Measurements from ENCODE around the gene NR4A3. TPM values are rescaled to one million over a fixed set of nuclear protein-coding genes. Genes with fewer than 3 reads are reported as not detected.

Gene NR4A3
- total RNA-seq, 2 donors from 2014 or later: 15.8 to 19.9 TPM

GRCh38 chr9:99816392-99816791 lies 5.3 kb upstream of the NR4A3 start:
- no peak for DNase-seq (ENCODE audit: low spot score)
- TF ChIP-seq, protein P1, sequence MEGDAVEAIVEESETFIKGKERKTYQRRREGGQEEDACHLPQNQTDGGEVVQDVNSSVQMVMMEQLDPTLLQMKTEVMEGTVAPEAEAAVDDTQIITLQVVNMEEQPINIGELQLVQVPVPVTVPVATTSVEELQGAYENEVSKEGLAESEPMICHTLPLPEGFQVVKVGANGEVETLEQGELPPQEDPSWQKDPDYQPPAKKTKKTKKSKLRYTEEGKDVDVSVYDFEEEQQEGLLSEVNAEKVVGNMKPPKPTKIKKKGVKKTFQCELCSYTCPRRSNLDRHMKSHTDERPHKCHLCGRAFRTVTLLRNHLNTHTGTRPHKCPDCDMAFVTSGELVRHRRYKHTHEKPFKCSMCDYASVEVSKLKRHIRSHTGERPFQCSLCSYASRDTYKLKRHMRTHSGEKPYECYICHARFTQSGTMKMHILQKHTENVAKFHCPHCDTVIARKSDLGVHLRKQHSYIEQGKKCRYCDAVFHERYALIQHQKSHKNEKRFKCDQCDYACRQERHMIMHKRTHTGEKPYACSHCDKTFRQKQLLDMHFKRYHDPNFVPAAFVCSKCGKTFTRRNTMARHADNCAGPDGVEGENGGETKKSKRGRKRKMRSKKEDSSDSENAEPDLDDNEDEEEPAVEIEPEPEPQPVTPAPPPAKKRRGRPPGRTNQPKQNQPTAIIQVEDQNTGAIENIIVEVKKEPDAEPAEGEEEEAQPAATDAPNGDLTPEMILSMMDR (IDR thresholded peaks at IDR 0.05): no peak
- Histone ChIP-seq H3K27ac (peak overlapping the region in 1 of 2 donors; percentile 2), H3K36me3 (no peaks in the 10 kb centered on the region), H3K9me3 (no peaks in the 10 kb centered on the region), H3K4me1 (peaks cover 0 to 12% of the 10 kb centered on the region in 2 donors), H3K4me3 (no peak overlapping the region), H3K27me3 (no peaks in the 10 kb centered on the region)

- no peaks in the 10 kb centered on the region for H3K9me3 ChIP-seq
- peak overlapping the region; percentile 97 to 98 for H3K27ac ChIP-seq
- TF ChIP-seq, protein P1 (IDR thresholded peaks at IDR 0.05): no peak
- no peaks in the 10 kb centered on the region for H3K27me3 ChIP-seq
- H3K36me3 ChIP-seq: no peaks in the 10 kb centered on the region
- peak overlapping the region; percentile 71 to 75 for H3K4me3 ChIP-seq
- no peak for DNase-seq (ENCODE audit: low spot score)
- peaks cover 0 to 8% of the 10 kb centered on the region in 2 donors for H3K4me1 ChIP-seq
Measured at GRCh38 chr9:99818500-99818899, 3.2 kb upstream of the NR4A3 start.

DNA sequence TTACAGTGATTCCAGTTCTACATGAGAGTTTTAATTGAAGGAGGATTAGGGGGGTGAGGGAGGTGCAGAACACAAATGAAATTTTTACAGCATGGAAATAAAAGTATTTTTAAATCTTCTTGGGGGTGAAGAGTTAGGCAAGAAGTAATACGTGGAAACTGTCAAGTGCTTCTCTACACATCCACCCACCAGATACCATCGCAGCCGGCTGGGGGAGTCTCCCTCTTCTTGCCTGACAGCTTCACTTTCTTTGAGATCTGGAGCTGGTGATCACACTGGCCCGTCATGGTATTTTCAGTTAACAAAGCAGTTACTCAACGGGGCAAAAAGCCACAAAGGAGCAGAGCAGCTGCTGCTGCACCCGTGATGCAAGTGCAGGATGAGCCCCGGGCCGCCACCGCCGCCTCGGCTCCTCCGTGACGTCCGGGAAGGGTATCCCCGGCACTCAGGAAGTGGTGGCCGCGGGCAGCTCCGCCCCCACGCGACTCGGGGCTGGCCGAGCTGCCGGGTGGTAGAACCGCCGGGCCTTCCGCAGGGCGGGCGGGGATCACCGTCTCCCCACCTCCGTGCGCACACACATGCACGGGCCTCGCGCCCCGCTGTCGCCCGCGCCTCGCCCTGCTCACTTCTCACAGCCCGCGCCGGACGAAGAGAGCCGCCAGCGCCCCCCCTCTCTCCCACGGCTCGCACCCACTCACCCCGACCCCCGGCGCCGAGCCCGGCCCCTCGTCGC lies 2.4 kb upstream of the NR4A3 start:
- H3K9me3 ChIP-seq: no peaks in the 10 kb centered on the region
- no peaks in the 10 kb centered on the region for H3K36me3 ChIP-seq
- TF ChIP-seq, protein P1 (IDR thresholded peaks at IDR 0.05): no peak
- no peaks in the 10 kb centered on the region for H3K27me3 ChIP-seq
- peak; percentile 96 for DNase-seq (ENCODE audit: low spot score)
- H3K4me1 ChIP-seq: peaks cover 0 to 15% of the 10 kb centered on the region in 2 donors
- peak overlapping the region; percentile 97 to 98 for H3K27ac ChIP-seq
- peak overlapping the region; percentile 71 to 75 for H3K4me3 ChIP-seq

- no peaks in the 10 kb centered on the region for H3K27me3 ChIP-seq
- TF ChIP-seq, protein P1 (IDR thresholded peaks at IDR 0.05): peak in 1 of 2 donors; percentile 45
- DNase-seq (ENCODE audit: low spot score): peak; percentile 98
- H3K27ac ChIP-seq: peak overlapping the region; percentile 98
- peak overlapping the region; percentile 71 to 75 for H3K4me3 ChIP-seq
- peaks cover 0 to 22% of the 10 kb centered on the region in 2 donors for H3K4me1 ChIP-seq
- H3K9me3 ChIP-seq: no peaks in the 10 kb centered on the region
- H3K36me3 ChIP-seq: no peaks in the 10 kb centered on the region
Measured at GRCh38 chr9:99819856-99820684, 1.6 kb upstream of the NR4A3 start.

DNA sequence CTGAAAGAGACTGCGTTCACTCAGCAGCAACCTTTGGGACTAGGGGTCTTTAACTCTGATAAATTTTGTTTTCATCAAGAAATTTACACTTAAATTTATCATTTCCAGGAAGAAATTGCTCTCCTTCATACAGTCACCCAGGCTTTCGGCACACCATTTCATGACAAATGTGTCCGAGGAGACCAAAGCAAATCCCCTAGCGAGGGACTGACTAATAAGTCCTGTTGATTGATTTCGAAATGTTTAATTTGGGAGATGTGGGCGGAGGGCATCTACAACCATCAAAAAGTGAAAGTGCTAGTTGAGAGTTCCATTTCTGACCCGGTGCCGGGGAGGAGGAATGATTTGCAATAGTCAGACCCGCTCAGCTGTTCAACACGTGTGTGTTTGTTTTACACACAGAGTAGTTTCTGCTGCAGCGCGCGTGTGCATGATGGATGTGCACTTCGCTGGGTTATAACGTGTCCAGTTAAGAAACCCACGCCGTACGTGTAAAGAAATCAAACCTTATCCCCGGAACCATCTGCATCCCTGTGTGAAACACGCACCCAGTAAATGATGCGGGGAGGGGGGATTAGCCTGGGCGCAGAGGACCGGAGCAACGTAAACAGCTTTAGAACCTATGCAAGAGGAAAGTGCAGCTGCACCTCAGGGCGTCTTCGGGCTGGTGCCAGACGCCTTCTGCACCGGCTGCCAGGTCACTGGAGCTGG lies 845 bp upstream of the NR4A3 start:
- no peaks in the 10 kb centered on the region for H3K36me3 ChIP-seq
- H3K4me1 ChIP-seq: peaks cover 0 to 29% of the 10 kb centered on the region in 2 donors
- DNase-seq (ENCODE audit: low spot score): peak; percentile 92

More for the DNA sequence above, 845 bp upstream of the NR4A3 start:
- Histone ChIP-seq H3K4me3 (peak overlapping the region; percentile 68 to 75), H3K27ac (peak overlapping the region; percentile 97 to 98), H3K9me3 (no peaks in the 10 kb centered on the region), H3K27me3 (no peaks in the 10 kb centered on the region)
- TF ChIP-seq, protein P1 (IDR thresholded peaks at IDR 0.05): no peak
